AG10803 (cell line): ENCODE data around the gene NPM1.

Source experiments
- DNase-seq: peaks from one replicate; pipeline ENCODE4 v3.0.0; 2010; ENCODE audit warnings: low read depth
- H3K4me3 ChIP-seq: 2 replicates; pipeline ENCODE4 v1.5.1; 2011; ENCODE audit warnings: mild to moderate bottlenecking, low read length, control low read depth
- CTCF ChIP-seq: conservative IDR thresholded peaks from 2 replicates; pipeline ENCODE4 v1.5.1; 2011; ENCODE audit warnings: mild to moderate bottlenecking, low read length, control low read depth, inconsistent platforms

Gene NPM1

GRCh38 chr5:171437286-171437821 lies 49.7 kb downstream of the NPM1 start:
- no peak for TF ChIP-seq CTCF
- no peak overlapping the region for H3K4me3 ChIP-seq
- no peak for DNase-seq

- no peak for TF ChIP-seq CTCF
- DNase-seq: no peak
Observed at GRCh38 chr5:171438738-171439137, 51.1 kb downstream of the NPM1 start.

GRCh38 chr5:171441246-171441791 lies 53.7 kb downstream of the NPM1 start:
- no peak overlapping the region for H3K4me3 ChIP-seq
- no peak for DNase-seq
- TF ChIP-seq CTCF: no peak

More at GRCh38 chr5:171438738-171439137, 51.1 kb downstream of the NPM1 start:
- H3K4me3 ChIP-seq: no peak overlapping the region

GRCh38 chr5:171442287-171443042 lies 54.8 kb downstream of the NPM1 start:
- no peak for TF ChIP-seq CTCF
- no peak for DNase-seq

GRCh38 chr5:171444582-171444981 lies 56.9 kb downstream of the NPM1 start:
- no peak overlapping the region for H3K4me3 ChIP-seq
- no peak for TF ChIP-seq CTCF
- peak; percentile 32 for DNase-seq

More at GRCh38 chr5:171442287-171443042, 54.8 kb downstream of the NPM1 start:
- no peak overlapping the region for H3K4me3 ChIP-seq

GRCh38 chr5:171445644-171446516 lies 58.2 kb downstream of the NPM1 start:
- H3K4me3 ChIP-seq: no peak overlapping the region
- DNase-seq: peak; percentile 61
- TF ChIP-seq CTCF: no peak
